ENCODE results near the gene FTH1.

GRCh38 chr11:62013537-62014476 lies 46.4 kb upstream of the FTH1 start:
- no peak for TF ChIP-seq CTCF (IDR thresholded peaks at IDR 0.05)
- TF ChIP-seq FOXM1 (IDR thresholded peaks at IDR 0.05; ENCODE audit: low read depth) = no peak
- no peak for TF ChIP-seq EZH2phosphoT487 (IDR thresholded peaks at IDR 0.05; ENCODE audit: borderline replicate concordance, low read depth)
- TF ChIP-seq MXI1 (IDR thresholded peaks at IDR 0.05; ENCODE audit: low read depth, low read length) = no peak
- TF ChIP-seq POLR2AphosphoS5 (IDR thresholded peaks at IDR 0.05; ENCODE audit: low read depth, low read length) = no peak
- TF ChIP-seq, protein P1, sequence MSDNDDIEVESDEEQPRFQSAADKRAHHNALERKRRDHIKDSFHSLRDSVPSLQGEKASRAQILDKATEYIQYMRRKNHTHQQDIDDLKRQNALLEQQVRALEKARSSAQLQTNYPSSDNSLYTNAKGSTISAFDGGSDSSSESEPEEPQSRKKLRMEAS (IDR thresholded peaks at IDR 0.05; ENCODE audit: low read depth) = no peak
- TF ChIP-seq, protein P2, sequence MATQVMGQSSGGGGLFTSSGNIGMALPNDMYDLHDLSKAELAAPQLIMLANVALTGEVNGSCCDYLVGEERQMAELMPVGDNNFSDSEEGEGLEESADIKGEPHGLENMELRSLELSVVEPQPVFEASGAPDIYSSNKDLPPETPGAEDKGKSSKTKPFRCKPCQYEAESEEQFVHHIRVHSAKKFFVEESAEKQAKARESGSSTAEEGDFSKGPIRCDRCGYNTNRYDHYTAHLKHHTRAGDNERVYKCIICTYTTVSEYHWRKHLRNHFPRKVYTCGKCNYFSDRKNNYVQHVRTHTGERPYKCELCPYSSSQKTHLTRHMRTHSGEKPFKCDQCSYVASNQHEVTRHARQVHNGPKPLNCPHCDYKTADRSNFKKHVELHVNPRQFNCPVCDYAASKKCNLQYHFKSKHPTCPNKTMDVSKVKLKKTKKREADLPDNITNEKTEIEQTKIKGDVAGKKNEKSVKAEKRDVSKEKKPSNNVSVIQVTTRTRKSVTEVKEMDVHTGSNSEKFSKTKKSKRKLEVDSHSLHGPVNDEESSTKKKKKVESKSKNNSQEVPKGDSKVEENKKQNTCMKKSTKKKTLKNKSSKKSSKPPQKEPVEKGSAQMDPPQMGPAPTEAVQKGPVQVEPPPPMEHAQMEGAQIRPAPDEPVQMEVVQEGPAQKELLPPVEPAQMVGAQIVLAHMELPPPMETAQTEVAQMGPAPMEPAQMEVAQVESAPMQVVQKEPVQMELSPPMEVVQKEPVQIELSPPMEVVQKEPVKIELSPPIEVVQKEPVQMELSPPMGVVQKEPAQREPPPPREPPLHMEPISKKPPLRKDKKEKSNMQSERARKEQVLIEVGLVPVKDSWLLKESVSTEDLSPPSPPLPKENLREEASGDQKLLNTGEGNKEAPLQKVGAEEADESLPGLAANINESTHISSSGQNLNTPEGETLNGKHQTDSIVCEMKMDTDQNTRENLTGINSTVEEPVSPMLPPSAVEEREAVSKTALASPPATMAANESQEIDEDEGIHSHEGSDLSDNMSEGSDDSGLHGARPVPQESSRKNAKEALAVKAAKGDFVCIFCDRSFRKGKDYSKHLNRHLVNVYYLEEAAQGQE (IDR thresholded peaks at IDR 0.05; ENCODE audit: low read depth, low read length) = no peak
- TF ChIP-seq MEF2A (IDR thresholded peaks at IDR 0.05; ENCODE audit: borderline replicate concordance, low read depth) = no peak
